Mammary epithelial cell (primary cell): ENCODE measurements around the gene TPH1.

Source experiments
- EZH2 ChIP-seq: IDR thresholded peaks from 2 replicates; pipeline ENCODE4 v1.6.1; 2012; ENCODE audit warnings: low read length, inconsistent platforms, borderline replicate concordance
- TF ChIP-seq, protein P1 (sequence below), 2 donors: IDR thresholded peaks in 1 of 2; conservative IDR thresholded peaks in 1 of 2; 2 replicates each; pipeline ENCODE4 v1.5.1; 2011 to 2012; ENCODE audit warnings: inconsistent platforms in 2 of 2, low read length in 2 of 2, mild to moderate bottlenecking in 2 of 2, control low read depth in 1 of 2, low read depth in 1 of 2; ENCODE audit not compliant: insufficient read depth in 1 of 2; ENCODE audit errors: extremely low read depth in 1 of 2

DNA sequence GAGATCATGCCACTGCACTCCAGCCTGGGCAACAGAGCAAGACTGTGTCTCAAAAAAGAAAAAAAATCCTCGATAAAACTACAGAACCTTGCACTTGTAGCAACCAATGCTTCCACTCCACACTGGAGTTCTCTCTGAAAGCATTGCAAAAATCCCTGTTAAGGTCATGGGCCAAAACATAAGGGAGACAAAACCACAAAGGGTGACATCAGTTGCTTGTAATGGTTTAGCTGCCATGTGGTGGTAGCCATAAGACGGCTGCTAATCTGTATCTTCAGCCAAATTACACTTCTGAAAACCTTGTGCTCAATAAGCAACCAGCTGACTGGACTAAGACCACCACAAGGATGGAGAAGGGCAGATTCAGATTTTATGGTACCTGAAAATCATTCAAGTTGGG, 20.6 kb upstream of the TPH1 start:
- TF ChIP-seq, protein P1, sequence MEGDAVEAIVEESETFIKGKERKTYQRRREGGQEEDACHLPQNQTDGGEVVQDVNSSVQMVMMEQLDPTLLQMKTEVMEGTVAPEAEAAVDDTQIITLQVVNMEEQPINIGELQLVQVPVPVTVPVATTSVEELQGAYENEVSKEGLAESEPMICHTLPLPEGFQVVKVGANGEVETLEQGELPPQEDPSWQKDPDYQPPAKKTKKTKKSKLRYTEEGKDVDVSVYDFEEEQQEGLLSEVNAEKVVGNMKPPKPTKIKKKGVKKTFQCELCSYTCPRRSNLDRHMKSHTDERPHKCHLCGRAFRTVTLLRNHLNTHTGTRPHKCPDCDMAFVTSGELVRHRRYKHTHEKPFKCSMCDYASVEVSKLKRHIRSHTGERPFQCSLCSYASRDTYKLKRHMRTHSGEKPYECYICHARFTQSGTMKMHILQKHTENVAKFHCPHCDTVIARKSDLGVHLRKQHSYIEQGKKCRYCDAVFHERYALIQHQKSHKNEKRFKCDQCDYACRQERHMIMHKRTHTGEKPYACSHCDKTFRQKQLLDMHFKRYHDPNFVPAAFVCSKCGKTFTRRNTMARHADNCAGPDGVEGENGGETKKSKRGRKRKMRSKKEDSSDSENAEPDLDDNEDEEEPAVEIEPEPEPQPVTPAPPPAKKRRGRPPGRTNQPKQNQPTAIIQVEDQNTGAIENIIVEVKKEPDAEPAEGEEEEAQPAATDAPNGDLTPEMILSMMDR (conservative IDR thresholded peaks at IDR 0.05 in 1 of 2, IDR thresholded peaks at IDR 0.05 in 1 of 2; ENCODE audit: extremely low read depth in 1 of 2, insufficient read depth in 1 of 2, low read depth in 1 of 2, low read length in 2 of 2), result no peak
- no peak for TF ChIP-seq EZH2
